ENCODE measurements around the gene WDSUB1. TPM values are rescaled to one million over a fixed set of nuclear protein-coding genes. Genes with fewer than 3 reads are reported as not detected.

The WDSUB1 gene
- total and polyA plus RNA-seq, 8 donors: 11.3 to 17.9 (median 14.7) TPM

- intact Hi-C loops (cut with DNase I): no loop called here
- peak overlapping the region in 1 of 2 donors; percentile 33 for H3K27ac ChIP-seq
- DNase-seq (no peak), ATAC-seq (peak; percentile 59)
- no peak overlapping the region for H3K4me3 ChIP-seq
- peaks cover 0 to 28% of the 10 kb centered on the region in 2 donors for H3K36me3 ChIP-seq
- H3K27me3 ChIP-seq: no peaks in the 10 kb centered on the region
- H3K4me1 ChIP-seq: peaks cover 0 to 5% of the 10 kb centered on the region in 2 donors
- H3K9me3 ChIP-seq: no peaks in the 10 kb centered on the region
- TF ChIP-seq CTCF (IDR thresholded peaks at IDR 0.05): no peak
Measured at GRCh38 chr2:159209341-159210306, 76.9 kb downstream of the WDSUB1 start.

DNA sequence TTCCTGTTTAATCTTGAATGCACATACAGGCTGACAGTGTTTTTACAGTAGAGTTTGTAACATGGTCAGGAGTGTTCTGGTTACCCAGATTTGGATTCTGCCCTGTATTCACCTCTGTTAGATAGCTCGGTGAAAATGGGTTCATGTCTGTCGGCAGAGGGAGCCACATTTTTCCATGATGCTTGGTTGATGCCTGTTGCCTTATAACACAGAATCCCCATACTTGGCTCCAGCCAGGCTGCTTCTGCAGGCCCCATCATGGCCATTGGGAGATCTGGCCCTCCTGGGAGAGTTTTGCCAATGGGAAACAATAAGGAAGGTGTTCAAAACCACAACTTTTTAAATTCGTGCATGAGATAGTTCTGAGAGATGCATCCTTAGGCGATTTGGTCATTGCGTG is 78.1 kb downstream of the WDSUB1 start:
- DNase-seq (no peak), ATAC-seq (no peak)
- Histone ChIP-seq H3K27me3 (no peaks in the 10 kb centered on the region), H3K4me3 (no peak overlapping the region), H3K27ac (no peak overlapping the region), H3K4me1 (peaks cover 0 to 5% of the 10 kb centered on the region in 2 donors), H3K36me3 (peaks cover 0 to 23% of the 10 kb centered on the region in 2 donors), H3K9me3 (no peaks in the 10 kb centered on the region)
- intact Hi-C loops (cut with DNase I): no loop called here
- no peak for TF ChIP-seq CTCF (IDR thresholded peaks at IDR 0.05)

DNA sequence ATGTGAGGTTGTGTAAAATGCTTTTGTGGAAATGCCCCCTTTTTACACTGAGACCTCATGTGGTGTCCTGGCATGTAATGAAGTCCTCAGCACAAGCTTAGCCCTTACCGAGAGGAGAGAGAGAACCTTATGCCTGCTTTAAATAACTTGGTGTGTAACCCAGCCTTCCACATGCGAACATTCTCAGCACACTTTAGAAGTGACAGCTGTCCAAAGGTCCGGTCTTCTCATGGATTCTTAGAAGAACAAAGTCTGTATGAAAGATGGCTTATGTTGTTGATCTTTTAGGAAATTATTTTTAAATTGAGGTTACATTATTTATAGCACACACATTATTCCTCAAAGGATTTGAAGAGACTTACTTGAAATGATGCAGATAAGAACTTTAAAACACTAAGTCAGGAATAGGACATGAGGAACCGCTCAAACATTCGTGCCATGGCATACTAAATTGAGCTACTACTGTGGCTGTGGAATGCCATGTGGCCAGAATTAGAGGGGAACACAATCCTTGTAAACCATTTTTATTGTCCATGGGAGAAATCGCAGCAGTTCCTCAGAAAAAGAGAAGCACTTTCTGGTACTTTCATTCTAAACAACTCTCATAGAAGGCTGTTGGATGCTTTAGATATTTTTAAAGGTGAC is 79.6 kb downstream of the WDSUB1 start:
- intact Hi-C loops (cut with DNase I): no loop called here
- Histone ChIP-seq H3K27ac (no peak overlapping the region), H3K4me1 (peaks cover 0 to 2% of the 10 kb centered on the region in 2 donors), H3K27me3 (no peaks in the 10 kb centered on the region), H3K4me3 (no peak overlapping the region), H3K9me3 (no peaks in the 10 kb centered on the region), H3K36me3 (peaks cover 0 to 23% of the 10 kb centered on the region in 2 donors)
- TF ChIP-seq CTCF (IDR thresholded peaks at IDR 0.05): no peak
- no peak for ATAC-seq
- DNase-seq: no peak

DNA sequence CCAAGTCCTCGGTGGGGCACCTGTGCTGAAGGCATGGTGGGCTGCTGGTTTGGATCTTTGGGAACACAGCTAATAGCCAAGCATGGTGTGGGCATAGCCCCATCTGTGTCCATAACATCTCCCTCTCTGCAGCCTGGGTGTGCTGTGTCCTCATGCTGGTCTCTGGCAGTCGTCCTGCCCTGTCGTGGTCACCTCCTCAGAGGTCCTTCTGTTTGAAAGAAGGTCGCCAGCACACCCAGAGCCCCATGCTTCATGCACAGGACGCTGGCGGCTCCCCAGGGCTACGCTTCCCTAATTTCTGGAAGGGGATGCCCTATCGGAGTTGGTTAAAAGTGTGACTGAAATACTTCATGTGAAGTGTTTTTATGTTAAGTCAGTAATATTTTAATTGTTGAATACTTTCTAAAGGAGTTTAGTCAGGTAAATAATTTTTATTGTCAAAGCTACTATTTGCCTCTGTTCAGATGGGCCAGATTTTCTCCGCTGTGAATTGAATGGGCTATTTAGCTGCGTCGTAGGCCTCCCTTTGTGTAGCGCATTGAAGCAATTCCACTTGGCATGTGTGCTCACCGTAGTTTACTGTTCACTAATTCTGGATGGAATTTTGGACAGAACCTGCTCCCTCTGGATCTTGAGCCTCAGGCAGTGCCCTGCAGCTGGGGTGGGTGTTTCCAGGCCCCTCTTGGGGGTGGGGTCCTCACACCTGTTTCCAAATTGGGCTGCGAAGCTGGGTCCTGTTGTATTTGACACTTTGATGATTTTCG is 81.9 kb downstream of the WDSUB1 start:
- no peak for TF ChIP-seq CTCF (IDR thresholded peaks at IDR 0.05)
- H3K27me3 ChIP-seq: no peaks in the 10 kb centered on the region
- DNase-seq (no peak), ATAC-seq (no peak)
- no peak overlapping the region for H3K27ac ChIP-seq
- peaks cover 8 to 22% of the 10 kb centered on the region in 2 donors for H3K4me1 ChIP-seq
- H3K4me3 ChIP-seq: no peak overlapping the region
- intact Hi-C loops (cut with DNase I): no loop called here
- H3K9me3 ChIP-seq: no peaks in the 10 kb centered on the region
- H3K36me3 ChIP-seq: peaks cover 0 to 13% of the 10 kb centered on the region in 2 donors
